HepG2 (cell line): ENCODE results near the gene MEGF11. TPM values are rescaled to one million over a fixed set of nuclear protein-coding genes. Genes with fewer than 3 reads are reported as not detected.

Experiments
- ATAC-seq: fragments of 200-7000 bp; cut with Tn5 transposase; 3 replicates; pipeline ENCODE4 v1.9.1; 2020; ENCODE audit warnings: mild to moderate bottlenecking, moderate library complexity
- BruUV-seq: library from RNA; stranded (reverse); fragments of 400-500 nt; replicated peaks from 2 replicates; lab custom pipeline; 2021; lab: Mats Ljungman, UMichigan
- CTCF ChIA-PET: fragments of 300-600 bp; formaldehyde crosslinking; extraction: SDS; loops from one replicate; lab custom pipeline; 2021; ENCODE audit warnings: low total read pairs, inconsistent platforms, low intra/inter-chr PET ratio; lab: Yijun Ruan, JAX
- POLR2A ChIA-PET: fragments of 350-600 bp; sonication (Branson Sonifier 250); formaldehyde crosslinking; loops from one replicate; lab custom pipeline; 2020; ENCODE audit warnings: antibody characterized with exemption, inconsistent platforms; lab: Yijun Ruan, JAX
- DNase-seq: peaks from one replicate; pipeline ENCODE4 v3.0.0-alpha.2; 2015; ENCODE audit warnings: low spot score
- FAIRE-seq: peaks from 3 replicates; lab custom pipeline; 2011; peaks lifted over from hg19 to GRCh38; lab: Jason Lieb, UNC
- H2AFZ ChIP-seq: one replicate; pipeline ENCODE4 v1.6.1; 2011; ENCODE audit warnings: low read length, inconsistent platforms
- H3K27ac ChIP-seq: fragments of 300-600 bp; 3 replicates; pipeline ENCODE4 v1.8.0; 2011; ENCODE audit warnings: mixed run types, mild to moderate bottlenecking, mixed read lengths, low read length, inconsistent platforms; ENCODE audit not compliant: insufficient read depth; ENCODE audit errors: extremely low read length
- H3K27me3 ChIP-seq, 2 experiments: fragments of 200-600 bp in 1 of 2; 2 replicates in 1 of 2; 3 replicates in 1 of 2; pipeline versions ENCODE4 v1.6.0 to v1.8.0; 2011; ENCODE audit warnings: low read length in 2 of 2, mild to moderate bottlenecking in 2 of 2, moderate library complexity in 2 of 2, inconsistent platforms in 1 of 2; ENCODE audit not compliant: insufficient read depth in 2 of 2, control insufficient read depth in 1 of 2
- H3K36me3 ChIP-seq, 2 experiments: fragments of 200-600 bp in 1 of 2; replicated peaks in 1 of 2; 2 replicates in 1 of 2; 3 replicates in 1 of 2; pipeline versions ENCODE4 v1.5.1 to v1.8.0; 2011; ENCODE audit warnings: low read length in 2 of 2, inconsistent platforms in 1 of 2; ENCODE audit not compliant: insufficient read depth in 2 of 2, control insufficient read depth in 1 of 2
- H3K4me1 ChIP-seq: 2 replicates; pipeline ENCODE4 v1.5.1; 2012; ENCODE audit warnings: low read length, inconsistent platforms; ENCODE audit not compliant: insufficient read depth
- H3K4me2 ChIP-seq: 2 replicates; pipeline ENCODE4 v1.6.0; 2011; ENCODE audit warnings: low read depth, low read length, inconsistent platforms
- H3K4me3 ChIP-seq, 3 experiments: fragments of 200-600 bp in 1 of 3; sonication (generic), shearing (Covaris generic) in 1 of 3; replicated peaks in 1 of 3; 2 replicates each; pipeline ENCODE4 v1.5.1; 2011 to 2016; ENCODE audit warnings: low read length in 3 of 3, inconsistent platforms in 2 of 3, low read depth in 2 of 3, mild to moderate bottlenecking in 2 of 3, control low read depth in 1 of 3, mixed read lengths in 1 of 3; ENCODE audit not compliant: insufficient read depth in 1 of 3
- H3K79me2 ChIP-seq: one replicate; pipeline ENCODE4 v1.6.1; 2011; ENCODE audit warnings: low read length, inconsistent platforms; ENCODE audit not compliant: insufficient read depth
- H3K9ac ChIP-seq: 2 replicates; pipeline ENCODE4 v1.6.0; 2011; ENCODE audit warnings: mild to moderate bottlenecking, low read depth, low read length, inconsistent platforms; ENCODE audit not compliant: insufficient read depth
- H3K9me3 ChIP-seq: 2 replicates; pipeline ENCODE4 v1.5.1; 2012; ENCODE audit warnings: mild to moderate bottlenecking, low read length
- H4K20me1 ChIP-seq: 2 replicates; pipeline ENCODE4 v1.6.0; 2011; ENCODE audit warnings: inconsistent platforms, mild to moderate bottlenecking, low read length, moderate library complexity; ENCODE audit not compliant: insufficient read depth
- EHMT2 ChIP-seq: fragments of 200-600 bp; sonication (generic); IDR thresholded peaks from 2 replicates; pipeline ENCODE4 v1.7.0; 2017; ENCODE audit warnings: antibody characterized with exemption, low read depth, low read length, borderline replicate concordance
- GATAD1 ChIP-seq: IDR thresholded peaks from 2 replicates; pipeline ENCODE4 v1.6.1; 2016; ENCODE audit warnings: missing genetic modification reagents, missing compliant biosample characterization
- GLMP ChIP-seq: sonication (generic); formaldehyde crosslinking; IDR thresholded peaks from 2 replicates; pipeline ENCODE4 v1.9.0; 2021; ENCODE audit warnings: missing genetic modification reagents, mild to moderate bottlenecking, borderline replicate concordance
- GZF1 ChIP-seq: sonication (generic); formaldehyde crosslinking; IDR thresholded peaks from 2 replicates; pipeline ENCODE4 v1.5.1; 2020; ENCODE audit warnings: mild to moderate bottlenecking, missing genetic modification reagents
- HCFC1 ChIP-seq: fragments of 150-350 bp; IDR thresholded peaks from 2 replicates; pipeline ENCODE4 v1.6.1; 2014; ENCODE audit warnings: low read depth, low read length
- MAF1 ChIP-seq: sonication (generic); formaldehyde crosslinking; IDR thresholded peaks from 2 replicates; pipeline ENCODE4 v1.5.0; 2020; ENCODE audit warnings: missing genetic modification reagents, borderline replicate concordance
- PCBP2 ChIP-seq: fragments of 200-400 bp; formaldehyde crosslinking; optimal IDR thresholded peaks from 2 replicates; pipeline ENCODE3; 2018; ENCODE audit warnings: low read length, low read depth; ENCODE audit not compliant: poor library complexity, severe bottlenecking
- SMARCE1 ChIP-seq: fragments of 450-650 bp; IDR thresholded peaks from 2 replicates; pipeline ENCODE4 v1.6.1; 2017; ENCODE audit warnings: borderline replicate concordance
- SMC3 ChIP-seq: IDR thresholded peaks from 2 replicates; pipeline ENCODE4 v1.6.1; 2011; ENCODE audit warnings: low read length, improper control_type of control experiment
- SNAI1 ChIP-seq: sonication (generic); formaldehyde crosslinking; IDR thresholded peaks from 2 replicates; pipeline ENCODE4 v1.5.0; 2020; ENCODE audit warnings: mild to moderate bottlenecking, missing genetic modification reagents, borderline replicate concordance
- TARDBP ChIP-seq: sonication (generic); formaldehyde crosslinking; IDR thresholded peaks from 2 replicates; pipeline ENCODE4 v1.8.0; 2022; ENCODE audit warnings: mild to moderate bottlenecking, missing genetic modification reagents
- ZNF33A ChIP-seq: sonication (generic); formaldehyde crosslinking; IDR thresholded peaks from 2 replicates; pipeline ENCODE4 v1.5.1; 2020; ENCODE audit warnings: missing genetic modification reagents, mild to moderate bottlenecking, moderate library complexity, borderline replicate concordance
- ZNF33B ChIP-seq: sonication (generic); formaldehyde crosslinking; IDR thresholded peaks from 2 replicates; pipeline ENCODE4 v1.5.1; 2020; ENCODE audit warnings: mild to moderate bottlenecking, missing genetic modification reagents
- ZNF547 ChIP-seq: sonication (generic); formaldehyde crosslinking; IDR thresholded peaks from 2 replicates; pipeline ENCODE4 v1.5.1; 2020; ENCODE audit warnings: mild to moderate bottlenecking, missing genetic modification reagents
- ZNF747 ChIP-seq: sonication (generic); formaldehyde crosslinking; IDR thresholded peaks from 2 replicates; pipeline ENCODE4 v1.8.1; 2023; ENCODE audit warnings: missing genetic modification reagents, mild to moderate bottlenecking, borderline replicate concordance
- ZNF800 ChIP-seq: sonication (generic); formaldehyde crosslinking; IDR thresholded peaks from 2 replicates; pipeline ENCODE4 v1.4.0; 2020; ENCODE audit warnings: missing genetic modification reagents
- WGBS: methylation state at CpG from one replicate; pipeline ENCODE4 v1.1.6; 2017; ENCODE audit warnings: low lambda C conversion rate; 5-methylcytosine and 5-hydroxymethylcytosine counted together
- in situ Hi-C: cut with HindIII; loops from 2 replicates; pipeline ENCODE4 v1.10.0; 2017; ENCODE audit warnings: low pct_unique_long_range_greater_than_20kb; ENCODE audit not compliant: extremely low pct_ligation_motif_present
- intact Hi-C: fragments of 100-400 bp; cut with micrococcal nuclease; formaldehyde crosslinking; loops from one replicate; pipeline ENCODE4 v1.10.0; 2022; ENCODE audit not compliant: unreplicated experiment
- polyA plus RNA-seq, 8 experiments: library from polyadenylated mRNA; depleted of rRNA in 3 of 8; stranded (reverse) in 7 of 8; unstranded in 1 of 8; fragments of >200 nt; fragmentation: Illumina TruSeq in 4 of 8; extraction: Trizol in 4 of 8; gene quantifications; 2 replicates each; pipeline versions ENCODE4 v1.2.1 to v1.2.3, GENCODE V29; 2011 to 2016; ENCODE audit warnings: low read depth in 4 of 8, missing spikeins in 1 of 8, mixed read lengths in 1 of 8; ENCODE audit not compliant: insufficient read depth in 1 of 8
- total RNA-seq, 5 experiments: library from RNA; depleted of rRNA; stranded (reverse); fragments of >200 nt; fragmentation: Illumina TruSeq; extraction: Trizol; gene quantifications; 2 replicates each; pipeline ENCODE4 v1.2.3, GENCODE V29; 2016; ENCODE audit warnings: low read depth in 1 of 5

The MEGF11 gene
- total and polyA plus RNA-seq, 2 of the 13 experiments (the other 11 are each of a cell fraction or from before 2014, with no cell fraction given) = not detected

- no peak overlapping the region for H3K4me3 ChIP-seq
- no peak overlapping the region for H3K27ac ChIP-seq
- no TSS peak for BruUV-seq
- DNase-seq = no peak
- FAIRE-seq = no peak
- peaks cover 2 to 54% of the 10 kb centered on the region in 2 experiments; a peak in 4 of 5 replicates for H3K27me3 ChIP-seq
- H3K36me3 ChIP-seq = no peaks in the 10 kb centered on the region
- H3K9ac ChIP-seq = no peak overlapping the region
- H4K20me1 ChIP-seq = no peaks in the 10 kb centered on the region
- H3K79me2 ChIP-seq = no peaks in the 10 kb centered on the region
- intact Hi-C loops = no loop called here
- no peak overlapping the region for H2AFZ ChIP-seq
- H3K4me2 ChIP-seq = no peak overlapping the region
- in situ Hi-C loops = no loop called here
- TF ChIP-seq EHMT2 (no peak), ZNF747 (CRISPR knock-in tag) (no peak), SNAI1 (no peak), PCBP2 (no peak), SMARCE1 (no peak), GATAD1 (CRISPR knock-in tag) (no peak), SMC3 (no peak), ZNF547 (CRISPR knock-in tag) (no peak)
- no peaks in the 10 kb centered on the region for H3K9me3 ChIP-seq
- ChIA-PET CTCF (no interaction called here), POLR2A (no interaction called here)
- ATAC-seq = no peak
- H3K4me1 ChIP-seq = peaks cover 6% of the 10 kb centered on the region; the same call in 1 of the 2 replicates
- 2% methylated on average over 6 of the region's 8 CpGs for WGBS
Measured at GRCh38 chr15:66184936-66185790, 68.4 kb downstream of the MEGF11 start.

GRCh38 chr15:66184492-66184891 is 69.1 kb downstream of the MEGF11 start:
- ChIA-PET CTCF (no interaction called here), POLR2A (no interaction called here)
- Histone ChIP-seq H3K9ac (no peak overlapping the region), H3K9me3 (no peaks in the 10 kb centered on the region), H3K79me2 (no peaks in the 10 kb centered on the region), H3K27ac (no peak overlapping the region), H3K36me3 (no peaks in the 10 kb centered on the region), H3K4me2 (no peak overlapping the region), H3K4me3 (no peak overlapping the region), H4K20me1 (no peaks in the 10 kb centered on the region), H2AFZ (no peak overlapping the region), H3K27me3 (peaks cover 2 to 60% of the 10 kb centered on the region in 2 experiments; a peak in 4 of 5 replicates), H3K4me1 (peaks cover 6% of the 10 kb centered on the region; the same call in 1 of the 2 replicates)
- in situ Hi-C loops = no loop called here
- 10% methylated on average over 6 of the region's 6 CpGs for WGBS
- no TSS peak for BruUV-seq
- no peak for FAIRE-seq
- intact Hi-C loops = no loop called here
- no peak for ATAC-seq
- DNase-seq = no peak
- no peak for TF ChIP-seq TARDBP
- no peak for TF ChIP-seq MAF1 (CRISPR knock-in tag)
- TF ChIP-seq ZNF33B (CRISPR knock-in tag) = no peak
- no peak for TF ChIP-seq ZNF800 (CRISPR knock-in tag)
- TF ChIP-seq HCFC1 = no peak
- TF ChIP-seq GZF1 (CRISPR knock-in tag) = no peak
- TF ChIP-seq ZNF33A (CRISPR knock-in tag) = no peak
- TF ChIP-seq GLMP (CRISPR knock-in tag) = no peak
